Activated CD4-positive, alpha-beta T cell treated with anti-CD3 and anti-CD28 coated beads for 36 hours (primary cell): ENCODE data around the gene H6PD. TPM values are rescaled to one million over a fixed set of nuclear protein-coding genes. Genes with fewer than 3 reads are reported as not detected.
A peak's percentile ranks its signal among the peaks of the same experiment; 100 is the strongest.

ENCODE experiments used
- ATAC-seq: fragments of 200-7000 bp; cut with Tn5 transposase; one replicate; pipeline ENCODE4 v1.10.0; 2021; ENCODE audit warnings: mild to moderate bottlenecking, moderate library complexity
- CTCF ChIA-PET: fragments of 350-600 bp; sonication (Branson Sonifier 250); formaldehyde crosslinking; loops from one replicate; lab custom pipeline; 2021; ENCODE audit warnings: antibody characterized with exemption; lab: Charles Lee
- POLR2A ChIA-PET: fragments of 350-600 bp; sonication (Branson Sonifier 250); formaldehyde crosslinking; loops from one replicate; lab custom pipeline; 2021; ENCODE audit warnings: antibody characterized with exemption, inconsistent platforms; lab: Charles Lee
- DNase-seq: peaks from one replicate; pipeline ENCODE4 v3.0.0-alpha.2; 2020
- H3K27ac Mint-ChIP-seq: one replicate; pipeline ENCODE4 v1.8.0; 2021; ENCODE audit warnings: mixed read lengths
- H3K27me3 Mint-ChIP-seq: one replicate; pipeline ENCODE4 v1.8.0; 2021; ENCODE audit warnings: mixed read lengths
- H3K36me3 Mint-ChIP-seq: one replicate; pipeline ENCODE4 v1.8.0; 2021; ENCODE audit warnings: low read depth, mixed read lengths
- H3K4me1 Mint-ChIP-seq: one replicate; pipeline ENCODE4 v1.8.0; 2021; ENCODE audit warnings: mixed read lengths
- H3K4me3 Mint-ChIP-seq: one replicate; pipeline ENCODE4 v1.8.0; 2021; ENCODE audit warnings: mild to moderate bottlenecking, moderate library complexity, mixed read lengths
- H3K9me3 Mint-ChIP-seq: one replicate; pipeline ENCODE4 v1.8.0; 2021; ENCODE audit warnings: low read depth, mixed read lengths
- intact Hi-C, 2 experiments: fragments of 100-400 bp; cut with DNase I in 1 of 2; cut with micrococcal nuclease in 1 of 2; formaldehyde crosslinking; loops; one replicate each; pipeline versions ENCODE4 v1.14.2 to v1.15.1; 2022 to 2024; cut with DNase I, micrococcal nuclease
- total RNA-seq, 2 experiments: library from RNA; stranded (reverse); gene quantifications; one replicate each; pipeline ENCODE4 v1.2.3, GENCODE V29; 2021

H6PD gene
- total RNA-seq, 2 experiments from 2014 or later, result 8.8 to 9.6 TPM

DNA sequence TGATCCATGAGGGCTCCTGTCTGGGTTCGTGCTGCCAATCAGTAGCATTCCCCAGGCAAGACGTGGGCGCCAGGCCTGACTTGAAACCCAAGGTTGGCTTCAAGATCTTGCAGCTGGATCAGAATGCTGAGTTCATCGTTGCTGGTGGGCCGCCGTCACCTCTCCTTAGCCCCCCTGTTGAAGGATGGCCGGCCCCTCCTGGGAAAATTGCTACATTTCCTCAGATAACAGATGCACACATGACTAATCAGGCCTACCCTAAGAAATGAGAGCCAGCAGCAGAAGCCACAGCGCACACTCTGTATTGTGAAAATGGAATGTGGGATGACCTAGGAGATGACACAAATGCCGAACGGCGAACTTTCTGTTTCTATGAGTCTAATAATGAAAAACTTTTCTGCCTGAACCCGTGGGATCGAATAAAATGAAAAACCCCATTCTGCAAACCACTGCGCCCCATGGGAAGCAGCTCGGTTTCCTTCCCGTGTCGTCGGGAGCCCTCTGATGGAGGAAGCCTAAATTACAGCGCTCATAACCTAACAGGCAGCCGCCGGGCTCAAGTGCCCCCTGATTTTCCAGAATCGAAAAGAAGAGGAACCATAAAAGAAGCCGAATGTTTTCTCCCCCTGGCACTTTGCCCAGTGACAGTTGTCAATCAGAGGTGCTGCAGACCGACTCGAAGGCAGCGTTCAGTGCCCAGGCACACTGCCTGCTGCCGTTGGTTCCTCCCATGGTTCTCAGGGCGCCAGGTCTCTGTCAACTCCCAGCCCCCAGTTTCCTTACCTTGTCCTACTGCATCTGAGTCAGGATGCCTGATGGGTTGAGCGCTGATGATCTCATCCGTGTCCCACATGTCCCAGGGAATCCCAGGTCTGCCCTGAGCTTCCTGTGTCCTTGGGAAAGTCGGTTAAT is 38.2 kb upstream of the H6PD start:
- H3K4me3 Mint-ChIP-seq, result no peak overlapping the region
- H3K36me3 Mint-ChIP-seq, result no peaks in the 10 kb centered on the region
- ChIA-PET POLR2A (no interaction called here), CTCF (interaction anchor here (0.7 to 3.9 kb wide), 8 partner anchors 10 to 134 kb away, joined by 3 to 40 read pairs (median 4); no protein-coding TSS in a partner anchor)
- H3K4me1 Mint-ChIP-seq, result peaks cover 19% of the 10 kb centered on the region
- ATAC-seq (peak; percentile 84), DNase-seq (peak; percentile 83)
- H3K27me3 Mint-ChIP-seq, result peaks cover 45% of the 10 kb centered on the region
- intact Hi-C loops, result loop anchor here (1.0 kb wide), 2 partner anchors 54 to 86 kb away; no protein-coding TSS in a partner anchor
- no peaks in the 10 kb centered on the region for H3K9me3 Mint-ChIP-seq
- no peak overlapping the region for H3K27ac Mint-ChIP-seq

DNA sequence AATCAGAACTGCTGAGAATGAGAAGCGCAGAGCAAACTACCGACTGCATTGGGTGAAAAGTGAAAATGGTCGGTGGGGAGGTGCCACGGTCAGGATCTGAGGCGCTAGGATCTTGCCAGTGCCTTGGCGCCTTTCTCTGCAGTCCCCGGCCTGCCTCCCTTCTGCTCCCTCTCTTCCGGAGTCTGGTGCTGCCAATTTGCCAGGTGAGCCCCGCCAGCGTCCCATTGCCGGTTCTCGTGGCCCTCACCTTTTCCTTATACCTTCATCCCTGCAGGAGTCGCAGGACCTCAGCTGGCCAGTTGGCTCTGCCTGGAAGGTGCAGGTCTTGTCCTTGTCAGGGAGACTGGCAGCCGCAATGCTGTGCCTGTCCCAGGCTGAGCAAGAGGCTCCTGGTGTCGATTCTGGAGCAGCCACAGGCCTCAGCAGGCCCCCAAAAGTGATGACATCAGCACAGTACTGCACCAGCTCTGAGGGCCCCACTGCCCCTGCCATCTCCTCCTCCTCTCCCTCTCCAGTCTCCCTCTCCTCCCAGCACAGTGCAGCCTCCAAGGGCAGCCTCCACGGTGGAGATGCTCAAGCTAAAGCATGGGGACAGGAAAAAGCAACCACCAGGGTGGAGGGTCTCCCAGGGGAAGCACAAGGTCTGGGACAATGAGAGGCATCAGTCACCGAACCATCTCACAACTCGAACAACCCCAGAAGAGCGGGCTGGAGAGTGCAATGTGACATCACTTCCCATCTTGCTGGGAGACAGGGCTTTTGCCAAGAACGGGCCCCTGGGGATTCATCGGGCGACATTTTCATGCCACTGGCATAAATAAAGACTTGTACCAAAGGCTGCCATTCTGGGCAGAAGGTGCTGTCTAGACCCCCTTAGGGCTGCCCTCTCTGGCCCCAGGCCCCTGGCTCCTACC is 37.1 kb upstream of the H6PD start:
- peaks cover 52% of the 10 kb centered on the region for H3K27me3 Mint-ChIP-seq
- no peaks in the 10 kb centered on the region for H3K9me3 Mint-ChIP-seq
- intact Hi-C loops, result no loop called here
- H3K27ac Mint-ChIP-seq, result no peak overlapping the region
- ATAC-seq, result no peak
- POLR2A ChIA-PET, result no interaction called here
- H3K4me1 Mint-ChIP-seq, result peaks cover 28% of the 10 kb centered on the region
- no peak for DNase-seq
- H3K36me3 Mint-ChIP-seq, result no peaks in the 10 kb centered on the region
- H3K4me3 Mint-ChIP-seq, result no peak overlapping the region
- CTCF ChIA-PET, result interaction anchor here (0.5 to 3.9 kb wide), 10 partner anchors 9 to 271 kb away, joined by 3 to 40 read pairs (median 4); no protein-coding TSS in a partner anchor

DNA sequence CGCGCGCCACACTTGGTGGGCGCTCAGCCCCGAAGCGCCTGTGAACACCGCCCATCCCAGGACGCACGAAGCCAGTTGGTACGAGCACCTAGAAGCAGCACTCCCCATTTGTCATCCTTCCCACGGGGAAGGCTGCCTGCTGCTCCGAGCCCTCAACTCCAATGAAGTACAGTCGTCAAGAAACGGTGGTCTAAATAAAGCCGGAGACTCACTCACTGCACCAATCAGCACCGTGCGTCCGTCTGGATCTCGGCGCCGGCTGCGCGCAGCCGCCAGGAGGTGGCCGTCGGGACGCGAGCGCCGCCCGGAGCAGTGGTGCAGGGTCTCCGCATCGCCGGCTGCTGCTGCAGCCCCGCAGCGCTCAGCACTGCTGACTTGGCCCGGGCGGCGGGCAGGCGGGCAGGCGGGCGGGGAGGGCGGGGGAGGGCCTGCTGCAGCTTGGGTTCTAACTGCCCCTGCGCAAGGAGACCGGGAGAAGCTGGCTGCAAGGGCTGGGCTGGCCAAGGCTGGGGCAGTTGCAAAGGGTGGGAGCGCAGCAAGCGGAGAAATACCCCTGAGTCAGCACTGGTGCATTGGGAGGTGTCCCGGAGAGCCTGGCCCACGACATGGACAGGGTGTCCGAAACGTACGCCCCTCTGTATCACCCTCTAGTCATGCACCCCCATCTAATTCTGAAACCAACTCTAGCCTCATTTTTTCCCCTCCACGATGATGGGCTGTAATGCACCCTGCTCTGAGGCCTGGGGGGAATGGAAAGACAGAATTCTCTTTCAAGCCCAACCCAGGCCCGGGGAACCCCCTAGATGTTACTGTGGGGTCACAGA is 35.8 kb upstream of the H6PD start:
- H3K4me1 Mint-ChIP-seq, result peaks cover 39% of the 10 kb centered on the region
- H3K27ac Mint-ChIP-seq, result no peak overlapping the region
- no peaks in the 10 kb centered on the region for H3K9me3 Mint-ChIP-seq
- H3K36me3 Mint-ChIP-seq, result no peaks in the 10 kb centered on the region
- H3K4me3 Mint-ChIP-seq, result no peak overlapping the region
- ChIA-PET POLR2A (no interaction called here), CTCF (interaction anchor here (0.7 to 1.3 kb wide), 4 partner anchors 11 to 91 kb away, joined by 3 to 6 read pairs (median 3); no protein-coding TSS in a partner anchor)
- ATAC-seq (no peak), DNase-seq (no peak)
- intact Hi-C loops, result no loop called here
- H3K27me3 Mint-ChIP-seq, result peaks cover 63% of the 10 kb centered on the region

DNA sequence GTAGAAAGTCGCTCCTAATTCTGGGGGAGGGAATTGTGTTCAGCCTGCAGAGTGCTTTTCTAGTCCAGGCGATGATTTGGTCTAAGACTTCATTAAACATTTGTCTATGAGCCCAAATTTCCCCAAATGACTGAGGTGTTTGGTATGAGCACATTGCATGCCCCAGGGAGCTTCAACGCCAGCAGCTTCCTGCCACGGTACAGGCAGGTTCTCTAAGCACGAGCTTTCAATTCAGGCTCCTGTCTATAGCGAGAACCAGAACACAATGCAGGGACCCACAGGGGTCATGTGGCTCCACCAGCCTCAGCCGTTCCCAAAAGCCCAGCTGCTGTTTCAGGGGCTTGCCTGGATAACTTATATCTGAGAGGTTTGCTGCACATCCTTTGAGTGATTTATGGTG is 34.1 kb upstream of the H6PD start:
- intact Hi-C loops, result no loop called here
- DNase-seq (no peak), ATAC-seq (no peak)
- no peaks in the 10 kb centered on the region for H3K9me3 Mint-ChIP-seq
- H3K36me3 Mint-ChIP-seq, result no peaks in the 10 kb centered on the region
- no peak overlapping the region for H3K4me3 Mint-ChIP-seq
- POLR2A ChIA-PET, result interaction anchor here (0.5 kb wide), 1 partner anchor 343 kb away, joined by 3 read pairs; no protein-coding TSS in a partner anchor
- CTCF ChIA-PET, result interaction anchor here (0.6 to 2.1 kb wide), 10 partner anchors 12 to 290 kb away, joined by 3 to 12 read pairs (median 3); no protein-coding TSS in a partner anchor
- H3K27me3 Mint-ChIP-seq, result peaks cover 70% of the 10 kb centered on the region
- H3K27ac Mint-ChIP-seq, result no peak overlapping the region
- H3K4me1 Mint-ChIP-seq, result peaks cover 41% of the 10 kb centered on the region

- Mint-ChIP-seq H3K4me3 (no peak overlapping the region), H3K27me3 (peaks cover 79% of the 10 kb centered on the region), H3K9me3 (no peaks in the 10 kb centered on the region), H3K27ac (no peak overlapping the region), H3K36me3 (no peaks in the 10 kb centered on the region), H3K4me1 (peaks cover 31% of the 10 kb centered on the region)
- intact Hi-C loops, result no loop called here
- POLR2A ChIA-PET, result no interaction called here
- CTCF ChIA-PET, result interaction anchor here (0.7 to 2.1 kb wide), 10 partner anchors 15 to 352 kb away, joined by 3 to 12 read pairs (median 4); no protein-coding TSS in a partner anchor
- DNase-seq (peak; percentile 39), ATAC-seq (peak; percentile 14)
These were observed 33.0 kb upstream of the H6PD start for GRCh38 chr1:9201401-9202239.

DNA sequence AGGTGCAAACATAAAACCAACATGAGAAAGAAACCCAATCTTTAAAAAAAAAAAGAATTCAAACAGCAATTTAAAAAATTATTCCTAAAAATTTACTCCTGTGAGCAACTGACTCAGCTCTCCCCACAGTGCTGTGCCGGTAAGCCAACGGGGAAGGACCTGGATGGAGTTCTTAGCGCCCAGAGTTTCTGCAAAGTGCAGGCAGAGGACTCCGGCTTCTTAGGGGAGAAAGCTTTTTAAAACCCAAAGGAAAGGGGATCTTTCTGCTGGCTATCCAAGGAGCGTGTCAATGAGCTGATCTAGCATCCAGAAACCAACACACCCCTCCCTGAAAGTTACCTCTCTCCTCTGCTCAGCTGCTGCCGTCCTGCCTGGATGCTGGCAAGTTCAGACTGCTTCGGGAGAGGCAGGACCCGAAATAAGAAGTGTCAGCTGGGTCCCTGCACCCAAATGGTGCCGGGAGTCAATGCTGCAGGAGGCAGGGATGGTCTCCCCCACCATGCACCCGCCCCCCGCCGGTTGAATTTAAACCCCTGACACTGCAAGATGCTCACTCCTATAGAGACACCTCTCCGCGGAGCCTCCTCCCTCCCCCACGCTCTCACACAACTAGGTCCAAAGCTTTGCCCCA is 32.2 kb upstream of the H6PD start:
- Mint-ChIP-seq H3K4me3 (no peak overlapping the region), H3K9me3 (no peaks in the 10 kb centered on the region), H3K27ac (no peak overlapping the region), H3K27me3 (peaks cover 80% of the 10 kb centered on the region), H3K36me3 (no peaks in the 10 kb centered on the region), H3K4me1 (peaks cover 31% of the 10 kb centered on the region)
- ChIA-PET CTCF (interaction anchor here (0.6 to 1.3 kb wide), 3 partner anchors 29 to 365 kb away, joined by 3 to 4 read pairs (median 3); no protein-coding TSS in a partner anchor), POLR2A (no interaction called here)
- ATAC-seq (no peak), DNase-seq (no peak)
- intact Hi-C loops, result no loop called here

- Mint-ChIP-seq H3K36me3 (no peaks in the 10 kb centered on the region), H3K4me3 (no peak overlapping the region), H3K27me3 (peaks cover 76% of the 10 kb centered on the region), H3K4me1 (peaks cover 31% of the 10 kb centered on the region), H3K27ac (no peak overlapping the region), H3K9me3 (no peaks in the 10 kb centered on the region)
- CTCF ChIA-PET, result no interaction called here
- ATAC-seq (peak; percentile 60), DNase-seq (peak; percentile 61)
- intact Hi-C loops, result no loop called here
- POLR2A ChIA-PET, result no interaction called here
These were observed 31.0 kb upstream of the H6PD start for GRCh38 chr1:9203511-9203982.

- Mint-ChIP-seq H3K9me3 (no peaks in the 10 kb centered on the region), H3K4me3 (no peak overlapping the region), H3K4me1 (peaks cover 31% of the 10 kb centered on the region), H3K27me3 (peaks cover 71% of the 10 kb centered on the region), H3K27ac (no peak overlapping the region), H3K36me3 (no peaks in the 10 kb centered on the region)
- CTCF ChIA-PET, result no interaction called here
- no peak for ATAC-seq
- POLR2A ChIA-PET, result no interaction called here
- intact Hi-C loops, result no loop called here
- DNase-seq, result no peak
These were observed 30.3 kb upstream of the H6PD start for GRCh38 chr1:9204156-9204720.

GRCh38 chr1:9207086-9207485 is 27.5 kb upstream of the H6PD start:
- DNase-seq (no peak), ATAC-seq (peak; percentile 75)
- Mint-ChIP-seq H3K4me1 (peaks cover 21% of the 10 kb centered on the region), H3K27ac (no peak overlapping the region), H3K27me3 (peaks cover 54% of the 10 kb centered on the region), H3K36me3 (no peaks in the 10 kb centered on the region), H3K4me3 (no peak overlapping the region), H3K9me3 (no peaks in the 10 kb centered on the region)
- POLR2A ChIA-PET, result no interaction called here
- intact Hi-C loops, result no loop called here
- CTCF ChIA-PET, result no interaction called here
